ENCODE data around the gene C1QL2.

C1QL2 gene

DNA sequence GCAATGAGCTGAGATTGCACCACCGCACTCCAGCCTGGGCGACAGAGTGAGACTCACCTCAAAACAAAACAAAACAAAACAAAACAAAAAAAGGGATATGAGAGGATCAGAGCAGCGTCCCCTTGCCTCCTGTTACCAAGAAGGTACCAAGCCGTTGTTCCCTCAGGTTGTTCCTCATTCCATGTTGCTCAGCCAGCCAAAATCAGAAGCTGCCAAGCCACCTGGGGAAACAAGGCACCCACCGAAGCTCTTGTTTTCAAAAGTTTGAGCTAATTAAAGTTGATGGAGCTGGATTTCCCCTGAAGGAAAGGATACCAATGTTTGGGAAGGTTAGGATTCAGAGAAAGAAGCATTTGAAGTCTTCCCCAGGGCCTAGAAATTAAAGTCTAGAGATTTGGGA, 43.3 kb upstream of the C1QL2 start:
- ChIA-PET CTCF (interaction anchor here (0.8 kb wide), 1 partner anchor 8 kb away, joined by 3 read pairs; no protein-coding TSS in a partner anchor), POLR2A (no interaction called here)
- DNase-seq (ENCODE audit: extremely low spot score) = no peak
- TF ChIP-seq ARNT (IDR thresholded peaks at IDR 0.05) = no peak
- TF ChIP-seq, protein P1, sequence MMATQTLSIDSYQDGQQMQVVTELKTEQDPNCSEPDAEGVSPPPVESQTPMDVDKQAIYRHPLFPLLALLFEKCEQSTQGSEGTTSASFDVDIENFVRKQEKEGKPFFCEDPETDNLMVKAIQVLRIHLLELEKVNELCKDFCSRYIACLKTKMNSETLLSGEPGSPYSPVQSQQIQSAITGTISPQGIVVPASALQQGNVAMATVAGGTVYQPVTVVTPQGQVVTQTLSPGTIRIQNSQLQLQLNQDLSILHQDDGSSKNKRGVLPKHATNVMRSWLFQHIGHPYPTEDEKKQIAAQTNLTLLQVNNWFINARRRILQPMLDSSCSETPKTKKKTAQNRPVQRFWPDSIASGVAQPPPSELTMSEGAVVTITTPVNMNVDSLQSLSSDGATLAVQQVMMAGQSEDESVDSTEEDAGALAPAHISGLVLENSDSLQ (IDR thresholded peaks at IDR 0.05) = no peak
- TF ChIP-seq L3MBTL2 (conservative IDR thresholded peaks at IDR 0.05) = no peak
- no peak for TF ChIP-seq HDGF (IDR thresholded peaks at IDR 0.05; ENCODE audit: borderline replicate concordance)
- no peak for TF ChIP-seq SUZ12 (IDR thresholded peaks at IDR 0.05)
- no peak for TF ChIP-seq LEF1 (IDR thresholded peaks at IDR 0.05; ENCODE audit: borderline replicate concordance)
- no peak for TF ChIP-seq FOXM1 (IDR thresholded peaks at IDR 0.05; ENCODE audit: borderline replicate concordance)
- no peak for TF ChIP-seq ELF4 (IDR thresholded peaks at IDR 0.05)
- no peak for TF ChIP-seq NFRKB (IDR thresholded peaks at IDR 0.05)
- TF ChIP-seq CTBP1 (IDR thresholded peaks at IDR 0.05; ENCODE audit: borderline replicate concordance) = no peak
- TF ChIP-seq FOXK2 (IDR thresholded peaks at IDR 0.05) = no peak
- no peak for TF ChIP-seq FOXA1 (IDR thresholded peaks at IDR 0.05)
- TF ChIP-seq BHLHE40 (IDR thresholded peaks at IDR 0.05; ENCODE audit: borderline replicate concordance) = no peak
- no peak for TF ChIP-seq TARDBP (IDR thresholded peaks at IDR 0.05)
- TF ChIP-seq ZNF384 (IDR thresholded peaks at IDR 0.05) = no peak

DNA sequence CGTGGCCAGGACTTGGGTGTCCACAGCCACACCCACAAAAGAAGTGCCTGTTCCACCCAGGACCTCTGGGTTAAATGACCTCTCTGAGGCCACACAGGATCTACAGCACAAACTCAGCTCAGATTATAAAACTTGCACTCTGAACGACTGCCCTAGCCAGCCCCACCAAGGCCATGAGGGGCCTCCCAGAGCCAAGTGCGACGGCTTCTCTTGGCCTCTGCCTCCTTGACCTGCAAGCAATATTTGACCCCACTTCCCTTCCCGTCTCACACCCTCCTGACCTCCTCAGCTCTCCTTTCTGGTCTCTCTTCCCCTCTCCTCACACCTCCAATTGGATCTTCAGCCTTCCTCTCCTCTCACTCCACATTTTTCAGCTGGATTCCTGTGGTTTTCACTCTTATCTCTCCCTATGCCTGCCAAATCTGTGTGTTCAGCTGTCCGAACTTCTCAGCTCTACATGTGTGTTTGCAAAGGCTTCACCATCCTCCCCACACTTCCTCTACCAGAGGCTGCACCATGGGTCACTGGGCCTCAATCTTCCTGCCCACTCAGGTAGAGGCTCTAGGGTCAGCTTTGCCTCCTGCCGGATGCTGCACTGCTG, 39.8 kb upstream of the C1QL2 start:
- ChIA-PET POLR2A (no interaction called here), CTCF (no interaction called here)
- DNase-seq (ENCODE audit: extremely low spot score) = no peak
- TF ChIP-seq ELF4 (IDR thresholded peaks at IDR 0.05) = no peak

DNA sequence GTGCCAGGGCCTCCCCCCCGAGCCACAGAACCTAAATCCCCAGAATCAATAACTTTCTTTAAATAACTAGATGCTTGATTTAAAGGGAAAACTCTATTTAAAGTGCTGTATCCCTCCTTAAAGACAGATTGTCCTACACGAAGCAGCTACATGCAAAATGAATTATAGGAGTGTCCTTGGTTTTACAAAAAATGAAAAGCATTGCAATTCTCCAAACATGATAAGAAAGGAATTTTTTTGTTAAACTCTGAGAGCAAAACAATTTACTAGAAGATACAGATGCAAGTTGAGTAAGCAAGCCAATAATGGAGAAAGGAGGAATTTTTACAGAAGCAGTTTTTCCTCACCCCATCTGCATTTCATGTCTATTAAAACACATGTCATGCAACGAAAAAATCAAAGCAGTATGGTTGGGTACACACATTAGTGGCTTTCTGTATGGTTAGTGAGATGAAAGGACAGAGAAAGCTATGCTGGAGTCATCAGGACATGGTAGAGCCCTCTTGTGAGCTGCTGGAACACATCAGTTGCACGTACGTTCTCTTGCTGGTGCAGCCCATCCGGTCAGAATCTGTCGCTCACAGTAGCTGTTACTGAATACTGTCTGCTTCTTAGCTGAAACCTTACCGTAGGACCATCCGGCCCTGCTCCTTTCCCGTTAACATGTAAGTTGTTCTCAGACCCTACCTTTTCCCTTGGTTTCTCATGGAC, 39.1 kb upstream of the C1QL2 start:
- no peak for DNase-seq (ENCODE audit: extremely low spot score)
- ChIA-PET POLR2A (no interaction called here), CTCF (no interaction called here)
- no peak for TF ChIP-seq SUZ12 (IDR thresholded peaks at IDR 0.05)
- TF ChIP-seq TARDBP (IDR thresholded peaks at IDR 0.05) = no peak
- no peak for TF ChIP-seq FOXM1 (IDR thresholded peaks at IDR 0.05; ENCODE audit: borderline replicate concordance)
- TF ChIP-seq CTBP1 (IDR thresholded peaks at IDR 0.05; ENCODE audit: borderline replicate concordance) = no peak
- TF ChIP-seq LEF1 (IDR thresholded peaks at IDR 0.05; ENCODE audit: borderline replicate concordance) = no peak
- TF ChIP-seq ZNF384 (IDR thresholded peaks at IDR 0.05) = no peak
- no peak for TF ChIP-seq NFRKB (IDR thresholded peaks at IDR 0.05)
- no peak for TF ChIP-seq L3MBTL2 (conservative IDR thresholded peaks at IDR 0.05)
- no peak for TF ChIP-seq FOXA1 (IDR thresholded peaks at IDR 0.05)
- TF ChIP-seq FOXK2 (IDR thresholded peaks at IDR 0.05) = no peak
- TF ChIP-seq ELF4 (IDR thresholded peaks at IDR 0.05) = no peak
- TF ChIP-seq, protein P1 (IDR thresholded peaks at IDR 0.05) = no peak

DNA sequence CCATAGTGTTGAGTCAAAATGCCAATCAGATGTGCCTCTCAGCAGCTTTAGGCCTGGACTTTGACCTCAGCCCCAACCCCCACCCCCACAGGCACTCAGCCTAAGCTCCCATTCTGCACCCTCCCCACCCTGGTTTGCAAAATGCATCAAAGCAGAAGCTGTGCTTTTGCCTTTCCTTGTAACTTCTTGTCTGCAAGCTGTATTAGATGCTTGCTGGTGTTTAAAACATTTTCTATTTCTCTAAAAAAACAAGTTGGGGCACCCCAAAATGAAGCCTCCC, 38.5 kb upstream of the C1QL2 start:
- CTCF ChIA-PET = interaction anchor here (1.4 kb wide), 1 partner anchor 23 kb away, joined by 4 read pairs; no protein-coding TSS in a partner anchor
- TF ChIP-seq NFRKB (IDR thresholded peaks at IDR 0.05) = no peak
- TF ChIP-seq ZNF384 (IDR thresholded peaks at IDR 0.05) = no peak
- no peak for TF ChIP-seq BHLHE40 (IDR thresholded peaks at IDR 0.05; ENCODE audit: borderline replicate concordance)
- no peak for TF ChIP-seq HDGF (IDR thresholded peaks at IDR 0.05; ENCODE audit: borderline replicate concordance)
- TF ChIP-seq TARDBP (IDR thresholded peaks at IDR 0.05) = no peak
- TF ChIP-seq ARNT (IDR thresholded peaks at IDR 0.05) = no peak
- no peak for TF ChIP-seq FOXK2 (IDR thresholded peaks at IDR 0.05)
- no peak for TF ChIP-seq L3MBTL2 (conservative IDR thresholded peaks at IDR 0.05)
- no peak for TF ChIP-seq LEF1 (IDR thresholded peaks at IDR 0.05; ENCODE audit: borderline replicate concordance)
- TF ChIP-seq SUZ12 (IDR thresholded peaks at IDR 0.05) = no peak
- no peak for TF ChIP-seq ELF4 (IDR thresholded peaks at IDR 0.05)
- TF ChIP-seq, protein P1 (IDR thresholded peaks at IDR 0.05) = no peak
- TF ChIP-seq SP1 (IDR thresholded peaks at IDR 0.05) = no peak
- no peak for TF ChIP-seq FOXM1 (IDR thresholded peaks at IDR 0.05; ENCODE audit: borderline replicate concordance)
- TF ChIP-seq CTBP1 (IDR thresholded peaks at IDR 0.05; ENCODE audit: borderline replicate concordance) = no peak
- no peak for TF ChIP-seq FOXA1 (IDR thresholded peaks at IDR 0.05)
- no peak for DNase-seq (ENCODE audit: extremely low spot score)
- POLR2A ChIA-PET = no interaction called here

DNA sequence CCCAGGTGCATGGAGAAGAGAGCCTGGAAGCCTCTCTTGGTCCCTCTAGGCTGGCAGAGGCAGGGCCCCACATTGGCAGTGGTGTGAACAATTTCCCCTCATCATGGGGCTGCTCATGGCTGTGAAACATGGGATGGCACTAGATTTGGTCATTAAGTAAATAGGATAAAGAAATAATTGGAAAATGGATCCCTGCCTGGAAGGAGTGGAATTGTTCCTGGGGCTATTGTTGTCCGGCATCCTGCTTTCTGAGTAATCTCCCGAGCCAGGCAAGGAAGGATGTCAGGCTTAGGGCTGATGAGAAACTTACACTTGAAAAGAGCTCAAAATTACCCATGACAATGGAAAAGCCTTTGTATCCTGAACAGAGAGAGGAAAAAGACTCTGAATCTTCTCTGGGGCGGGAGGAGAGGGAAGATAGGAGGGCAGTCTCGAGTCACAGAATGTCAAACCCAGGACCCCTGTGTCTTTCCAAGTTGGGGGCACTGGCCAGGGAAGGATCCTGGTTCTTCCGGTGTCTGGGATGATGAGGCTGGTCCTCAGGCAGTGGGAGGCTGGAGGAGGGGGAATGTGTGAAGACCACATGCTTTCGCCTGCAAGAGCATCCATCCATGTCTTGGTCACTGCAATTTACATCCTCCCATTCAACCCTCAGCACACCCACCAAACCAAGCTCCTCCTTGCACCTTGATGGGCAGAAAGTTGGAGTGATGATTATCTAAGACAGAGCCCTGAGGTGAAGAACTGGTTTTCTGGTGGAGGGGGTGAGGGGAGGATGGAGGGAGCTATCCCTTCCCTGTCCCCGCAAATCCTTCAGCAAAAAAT, 38.0 kb upstream of the C1QL2 start:
- ChIA-PET POLR2A (no interaction called here), CTCF (interaction anchor here (1.4 kb wide), 1 partner anchor 22 kb away, joined by 4 read pairs; no protein-coding TSS in a partner anchor)
- no peak for DNase-seq (ENCODE audit: extremely low spot score)
- TF ChIP-seq ZNF384 (IDR thresholded peaks at IDR 0.05) = no peak
- no peak for TF ChIP-seq SP1 (IDR thresholded peaks at IDR 0.05)
- TF ChIP-seq FOXM1 (IDR thresholded peaks at IDR 0.05; ENCODE audit: borderline replicate concordance) = no peak
- no peak for TF ChIP-seq ELF4 (IDR thresholded peaks at IDR 0.05)
- TF ChIP-seq SUZ12 (IDR thresholded peaks at IDR 0.05) = no peak
- no peak for TF ChIP-seq NFRKB (IDR thresholded peaks at IDR 0.05)
- no peak for TF ChIP-seq HDGF (IDR thresholded peaks at IDR 0.05; ENCODE audit: borderline replicate concordance)
- TF ChIP-seq BHLHE40 (IDR thresholded peaks at IDR 0.05; ENCODE audit: borderline replicate concordance) = no peak
- no peak for TF ChIP-seq CTBP1 (IDR thresholded peaks at IDR 0.05; ENCODE audit: borderline replicate concordance)
- TF ChIP-seq L3MBTL2 (conservative IDR thresholded peaks at IDR 0.05) = no peak
- TF ChIP-seq FOXA1 (IDR thresholded peaks at IDR 0.05) = no peak
- TF ChIP-seq, protein P1 (IDR thresholded peaks at IDR 0.05) = no peak
- no peak for TF ChIP-seq TARDBP (IDR thresholded peaks at IDR 0.05)
- TF ChIP-seq ARNT (IDR thresholded peaks at IDR 0.05) = no peak
- no peak for TF ChIP-seq FOXK2 (IDR thresholded peaks at IDR 0.05)
